Ishikawa (cell line): ENCODE data around the gene HUS1B.

ENCODE experiments used
- CEBPB ChIP-seq: IDR thresholded peaks from 2 replicates; pipeline ENCODE4 v1.6.1; 2012
- EGR1 ChIP-seq: IDR thresholded peaks from 2 replicates; pipeline ENCODE4 v1.6.1; 2012
- EP300 ChIP-seq: IDR thresholded peaks from 2 replicates; pipeline ENCODE4 v1.6.1; 2012; ENCODE audit warnings: borderline replicate concordance
- FOXM1 ChIP-seq: IDR thresholded peaks from 2 replicates; pipeline ENCODE4 v1.6.1; 2012; ENCODE audit warnings: low read depth, borderline replicate concordance
- NFIC ChIP-seq: IDR thresholded peaks from 2 replicates; pipeline ENCODE4 v1.6.1; 2012
- RAD21 ChIP-seq: IDR thresholded peaks from 2 replicates; pipeline ENCODE4 v1.6.1; 2012; ENCODE audit warnings: low read depth
- TAF1 ChIP-seq: IDR thresholded peaks from 2 replicates; pipeline ENCODE4 v1.6.1; 2012; ENCODE audit warnings: low read depth, mild to moderate bottlenecking
- TCF12 ChIP-seq: IDR thresholded peaks from 2 replicates; pipeline ENCODE4 v1.6.1; 2012; ENCODE audit warnings: low read depth
- TEAD4 ChIP-seq: IDR thresholded peaks from 2 replicates; pipeline ENCODE4 v1.6.1; 2012
- YY1 ChIP-seq: IDR thresholded peaks from 2 replicates; pipeline ENCODE4 v1.6.1; 2012; ENCODE audit warnings: low read depth
- ZBTB7A ChIP-seq: IDR thresholded peaks from 2 replicates; pipeline ENCODE4 v1.6.1; 2012; ENCODE audit warnings: low read depth
- TF ChIP-seq, protein P1 (sequence below): IDR thresholded peaks from 2 replicates; pipeline ENCODE4 v1.6.1; 2012
- TF ChIP-seq, protein P2 (sequence below): IDR thresholded peaks from 2 replicates; pipeline ENCODE4 v1.6.1; 2012; ENCODE audit warnings: low read depth, mild to moderate bottlenecking
- TF ChIP-seq, protein P3 (sequence below): IDR thresholded peaks from 2 replicates; pipeline ENCODE4 v1.6.1; 2012

DNA sequence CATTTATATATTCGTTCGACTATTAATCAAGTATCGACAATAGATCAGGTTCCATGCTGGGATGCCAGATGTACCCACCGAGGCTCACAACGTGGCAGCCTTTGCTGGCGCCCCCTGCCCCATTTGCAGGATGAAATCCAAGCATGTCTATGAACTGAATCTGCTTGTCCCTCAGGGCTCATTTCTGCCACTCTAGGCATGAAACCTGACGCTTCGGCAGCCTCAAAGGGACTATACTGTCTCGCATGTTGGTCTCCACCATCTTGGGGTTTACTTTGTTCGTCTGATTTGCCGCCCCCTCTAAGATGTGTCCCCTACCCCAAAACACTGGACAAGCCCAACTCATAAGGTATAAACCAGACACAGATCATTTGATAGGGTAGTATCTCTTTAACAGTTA is 36.7 kb downstream of the HUS1B start:
- no peak for TF ChIP-seq RAD21
- TF ChIP-seq TAF1: no peak
- TF ChIP-seq NFIC: no peak
- no peak for TF ChIP-seq CEBPB
- TF ChIP-seq FOXM1: no peak
- TF ChIP-seq, protein P1, sequence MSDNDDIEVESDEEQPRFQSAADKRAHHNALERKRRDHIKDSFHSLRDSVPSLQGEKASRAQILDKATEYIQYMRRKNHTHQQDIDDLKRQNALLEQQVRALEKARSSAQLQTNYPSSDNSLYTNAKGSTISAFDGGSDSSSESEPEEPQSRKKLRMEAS: no peak
- TF ChIP-seq, protein P2, sequence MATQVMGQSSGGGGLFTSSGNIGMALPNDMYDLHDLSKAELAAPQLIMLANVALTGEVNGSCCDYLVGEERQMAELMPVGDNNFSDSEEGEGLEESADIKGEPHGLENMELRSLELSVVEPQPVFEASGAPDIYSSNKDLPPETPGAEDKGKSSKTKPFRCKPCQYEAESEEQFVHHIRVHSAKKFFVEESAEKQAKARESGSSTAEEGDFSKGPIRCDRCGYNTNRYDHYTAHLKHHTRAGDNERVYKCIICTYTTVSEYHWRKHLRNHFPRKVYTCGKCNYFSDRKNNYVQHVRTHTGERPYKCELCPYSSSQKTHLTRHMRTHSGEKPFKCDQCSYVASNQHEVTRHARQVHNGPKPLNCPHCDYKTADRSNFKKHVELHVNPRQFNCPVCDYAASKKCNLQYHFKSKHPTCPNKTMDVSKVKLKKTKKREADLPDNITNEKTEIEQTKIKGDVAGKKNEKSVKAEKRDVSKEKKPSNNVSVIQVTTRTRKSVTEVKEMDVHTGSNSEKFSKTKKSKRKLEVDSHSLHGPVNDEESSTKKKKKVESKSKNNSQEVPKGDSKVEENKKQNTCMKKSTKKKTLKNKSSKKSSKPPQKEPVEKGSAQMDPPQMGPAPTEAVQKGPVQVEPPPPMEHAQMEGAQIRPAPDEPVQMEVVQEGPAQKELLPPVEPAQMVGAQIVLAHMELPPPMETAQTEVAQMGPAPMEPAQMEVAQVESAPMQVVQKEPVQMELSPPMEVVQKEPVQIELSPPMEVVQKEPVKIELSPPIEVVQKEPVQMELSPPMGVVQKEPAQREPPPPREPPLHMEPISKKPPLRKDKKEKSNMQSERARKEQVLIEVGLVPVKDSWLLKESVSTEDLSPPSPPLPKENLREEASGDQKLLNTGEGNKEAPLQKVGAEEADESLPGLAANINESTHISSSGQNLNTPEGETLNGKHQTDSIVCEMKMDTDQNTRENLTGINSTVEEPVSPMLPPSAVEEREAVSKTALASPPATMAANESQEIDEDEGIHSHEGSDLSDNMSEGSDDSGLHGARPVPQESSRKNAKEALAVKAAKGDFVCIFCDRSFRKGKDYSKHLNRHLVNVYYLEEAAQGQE: no peak
- no peak for TF ChIP-seq EP300
- TF ChIP-seq TCF12: no peak
- TF ChIP-seq YY1: no peak
- no peak for TF ChIP-seq EGR1
- TF ChIP-seq TEAD4: no peak
- TF ChIP-seq, protein P3, sequence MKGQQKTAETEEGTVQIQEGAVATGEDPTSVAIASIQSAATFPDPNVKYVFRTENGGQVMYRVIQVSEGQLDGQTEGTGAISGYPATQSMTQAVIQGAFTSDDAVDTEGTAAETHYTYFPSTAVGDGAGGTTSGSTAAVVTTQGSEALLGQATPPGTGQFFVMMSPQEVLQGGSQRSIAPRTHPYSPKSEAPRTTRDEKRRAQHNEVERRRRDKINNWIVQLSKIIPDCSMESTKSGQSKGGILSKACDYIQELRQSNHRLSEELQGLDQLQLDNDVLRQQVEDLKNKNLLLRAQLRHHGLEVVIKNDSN: no peak
- TF ChIP-seq ZBTB7A: no peak
